Stimulated activated CD4-positive, alpha-beta T cell treated with anti-CD3 and anti-CD28 coated beads, Interleukin-15, amount 100 ng/mL, for 48 hours (primary cell): Measurements from ENCODE around the gene PITX1.

Experiments
- DNase-seq, 2 donors: peaks; one replicate each; pipeline ENCODE4 v3.0.0-alpha.2; 2020; ENCODE audit warnings: low read depth in 2 of 2

The PITX1 gene

DNA sequence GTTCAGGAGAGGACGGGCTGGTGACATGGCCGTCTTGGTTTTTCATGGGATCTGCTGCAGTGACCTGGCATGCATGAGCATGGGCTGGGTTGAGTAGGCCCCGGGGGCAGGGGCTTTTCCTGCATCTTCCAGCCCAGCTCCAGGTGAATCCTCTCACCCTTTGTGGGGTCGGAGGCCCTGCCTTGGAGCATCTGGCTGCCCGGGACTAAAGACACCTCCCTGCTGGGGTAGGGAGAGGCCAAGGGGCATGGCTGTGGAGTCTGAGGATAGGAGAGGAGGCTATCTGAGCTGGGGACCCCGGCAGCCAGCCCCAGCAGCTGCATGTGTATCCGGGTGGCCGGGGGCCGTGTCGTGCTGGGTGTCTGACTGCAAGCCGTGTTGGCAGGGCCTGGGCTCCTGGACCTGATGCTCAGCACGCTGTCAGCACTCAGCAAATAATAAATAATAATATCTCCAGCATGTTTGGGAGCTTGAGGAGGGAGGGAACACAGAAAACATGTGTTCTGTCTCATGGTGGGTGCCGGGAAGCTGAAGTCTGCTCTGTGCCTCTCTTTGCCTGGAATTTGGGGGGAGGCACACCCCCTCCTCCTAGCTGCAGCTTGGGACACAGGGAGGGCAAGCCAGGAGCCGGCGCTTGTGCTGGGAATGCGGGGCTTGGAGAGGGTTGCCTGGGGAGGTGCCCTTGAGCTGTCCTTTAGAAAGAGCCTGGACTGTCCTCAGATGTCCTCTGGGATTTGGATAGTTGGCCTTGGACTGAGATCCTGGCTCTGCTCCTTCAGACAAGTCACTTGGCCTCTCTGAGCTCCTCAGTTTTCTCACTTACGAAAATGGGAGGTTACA, 28.4 kb upstream of the PITX1 start:
- DNase-seq = no peak

DNA sequence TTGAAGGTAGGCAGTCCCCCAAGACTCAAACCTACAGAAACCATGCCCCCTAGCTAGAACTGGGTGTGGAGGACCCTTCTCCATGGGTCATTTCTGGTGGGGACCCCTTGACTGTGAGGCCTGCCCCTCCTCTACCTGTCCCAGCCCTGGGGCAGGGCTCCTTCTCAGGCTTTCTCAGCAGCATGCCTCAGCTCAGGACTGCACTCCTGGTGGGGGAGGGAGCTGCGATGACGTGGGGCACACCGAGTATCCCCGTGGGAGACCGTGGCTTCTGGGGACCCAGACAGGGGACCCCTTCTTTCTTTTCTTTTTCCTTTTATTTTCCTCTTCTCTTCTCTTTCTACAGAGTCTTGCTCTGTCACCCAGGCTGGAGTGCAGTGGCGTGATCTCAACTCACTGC, 27.0 kb upstream of the PITX1 start:
- DNase-seq = no peak

DNA sequence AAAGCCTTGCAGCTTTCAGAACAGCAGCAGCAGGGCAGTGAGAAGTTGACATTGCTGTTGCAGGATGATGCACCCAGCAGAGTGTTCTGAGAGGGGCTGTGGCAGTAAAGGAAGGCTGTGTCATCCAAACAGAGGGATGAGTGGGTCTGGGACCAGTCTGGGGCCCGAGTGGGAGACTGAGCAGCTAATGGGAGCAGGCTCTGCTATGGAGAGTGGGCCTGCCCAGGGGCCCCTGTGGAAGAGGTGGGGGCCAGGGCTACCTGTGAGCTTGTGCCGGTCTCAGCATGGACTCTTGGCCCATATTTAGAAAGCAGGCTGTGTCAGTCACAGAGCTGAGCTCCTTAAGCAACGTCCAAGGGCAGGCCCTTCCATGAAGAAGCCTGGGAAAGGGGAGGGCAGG, 26.0 kb upstream of the PITX1 start:
- no peak for DNase-seq

DNA sequence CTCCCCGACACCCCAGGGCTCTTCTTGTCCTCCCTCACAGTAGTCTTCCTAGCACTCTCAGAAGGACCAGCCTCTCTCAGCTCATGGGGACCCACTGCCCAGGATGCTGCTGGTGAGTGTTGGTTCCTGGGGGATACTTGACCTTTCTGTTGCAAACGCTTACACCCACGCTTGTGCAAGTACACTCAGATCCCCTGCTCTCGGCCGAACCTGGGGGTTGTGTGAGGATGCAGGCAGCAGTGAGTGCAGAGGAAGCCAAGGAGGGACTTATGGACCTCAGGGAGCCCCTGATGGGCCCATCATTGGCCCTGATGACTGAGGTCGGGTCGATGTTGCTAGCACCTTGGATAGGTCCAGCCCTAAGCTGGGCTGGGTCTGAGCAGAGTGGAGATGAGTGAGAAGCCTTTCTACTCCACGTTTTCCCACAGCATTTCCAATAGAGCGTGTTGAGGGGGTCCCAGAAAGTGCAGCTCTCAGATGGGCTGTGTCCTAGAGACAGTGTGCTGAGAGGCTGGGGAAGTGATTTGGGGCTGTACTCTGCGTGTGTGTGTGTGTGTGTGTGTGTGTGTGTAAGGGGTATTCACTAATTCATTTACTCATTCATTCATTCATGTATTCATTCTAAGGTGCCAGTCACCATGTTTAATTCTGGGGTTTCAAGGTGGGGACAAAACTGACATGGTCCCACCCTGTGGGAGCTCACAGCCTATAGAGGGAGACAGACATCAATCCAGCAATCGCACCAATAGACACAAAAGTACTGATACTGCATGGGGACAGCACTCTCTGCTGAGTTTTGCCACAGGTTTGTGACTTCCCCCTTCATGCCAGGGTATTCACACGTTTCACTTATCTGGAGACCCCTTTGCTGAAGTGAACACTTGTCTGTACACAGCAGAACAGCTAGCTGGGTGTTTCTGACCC, 25.2 kb upstream of the PITX1 start:
- no peak for DNase-seq

DNA sequence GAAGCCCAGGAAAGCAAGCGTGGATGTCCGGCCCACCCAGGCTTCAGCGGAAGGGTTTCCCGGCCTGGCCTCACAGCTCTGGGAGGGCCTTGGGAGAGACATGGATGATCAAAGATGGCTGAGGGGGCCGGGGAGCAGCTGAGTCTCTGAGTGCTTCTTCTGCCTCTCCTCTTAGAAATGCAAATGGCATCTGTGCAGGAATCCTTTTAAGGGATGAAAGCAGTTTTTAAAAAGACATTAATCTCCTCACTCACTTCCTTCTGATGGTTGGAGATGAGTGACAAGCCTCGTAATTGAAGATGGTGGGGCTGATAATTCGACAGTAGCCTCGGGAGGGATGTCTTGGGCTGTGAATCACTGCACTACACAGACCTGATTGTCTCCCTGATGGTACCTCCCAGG, 24.3 kb upstream of the PITX1 start:
- no peak for DNase-seq

DNA sequence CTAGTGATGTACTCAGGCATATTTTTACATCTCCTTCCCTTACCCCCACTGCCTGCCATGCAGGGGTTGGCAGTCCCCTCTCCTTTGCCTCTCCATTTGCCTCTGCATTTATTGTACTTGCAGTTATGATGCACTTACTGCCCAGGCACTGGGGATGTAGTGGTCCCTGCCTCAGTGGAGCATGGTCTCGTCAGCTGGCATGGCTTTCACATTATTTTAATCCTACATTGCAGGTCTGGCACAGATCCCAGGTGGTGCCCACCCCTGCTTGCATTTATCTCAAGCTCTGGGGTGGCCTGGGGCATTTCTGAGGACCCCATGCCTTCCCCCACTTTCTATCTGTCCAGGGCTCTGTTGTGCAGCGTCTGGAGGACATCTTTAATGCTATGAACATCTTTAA, 23.2 kb upstream of the PITX1 start:
- no peak for DNase-seq

DNA sequence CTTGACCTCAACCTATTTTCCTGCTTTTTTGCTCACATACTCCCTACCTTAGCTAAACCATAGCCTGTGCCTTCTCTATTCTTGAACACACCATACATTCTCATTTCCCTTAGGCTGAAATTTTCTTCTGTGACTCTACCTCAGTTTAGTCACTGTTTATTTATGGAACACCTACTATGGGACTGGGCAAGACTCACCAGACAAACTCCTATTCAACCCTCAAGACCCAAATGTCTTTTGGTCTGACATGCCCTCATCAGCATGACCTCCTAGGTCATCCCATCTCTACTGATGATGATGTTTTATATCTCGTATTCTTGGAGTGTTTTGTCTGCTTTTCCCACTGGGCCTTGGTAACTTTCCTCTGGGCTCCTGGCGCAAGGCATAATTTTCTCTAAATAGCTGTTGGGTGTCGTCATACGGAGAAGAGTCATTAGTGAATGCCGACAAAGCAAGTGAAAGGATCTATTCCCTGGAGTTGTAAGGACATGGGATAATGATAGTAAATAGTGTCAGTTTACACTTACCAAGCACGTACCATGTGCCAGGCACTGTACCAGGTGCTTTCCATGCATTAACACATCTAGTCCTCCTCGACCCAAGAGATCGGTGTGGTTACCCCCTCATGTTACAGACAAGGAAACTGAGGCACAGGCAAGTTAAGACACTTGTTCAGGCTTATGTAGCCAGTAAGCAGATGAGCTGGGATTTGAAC, 22.4 kb upstream of the PITX1 start:
- no peak for DNase-seq

DNA sequence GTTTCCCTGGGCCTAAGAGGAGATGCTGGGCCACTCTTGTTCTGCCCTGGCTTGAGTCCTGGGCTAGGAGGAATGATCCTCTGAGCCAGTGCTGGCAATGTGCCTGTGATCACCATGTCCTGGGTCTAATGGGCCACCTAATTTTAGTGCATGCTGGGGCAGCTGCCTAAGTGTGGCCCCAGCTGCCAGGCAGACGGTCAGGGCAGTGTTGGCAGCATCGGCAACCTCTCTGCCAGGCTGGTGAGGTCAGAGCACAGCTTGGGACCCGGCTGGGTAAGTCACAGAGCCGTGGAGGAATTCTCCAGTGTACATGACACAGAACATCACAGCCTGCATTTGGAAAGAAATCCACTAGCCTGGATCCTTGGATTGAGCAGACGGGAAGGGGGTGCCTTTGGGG, 21.4 kb upstream of the PITX1 start:
- DNase-seq = no peak

DNA sequence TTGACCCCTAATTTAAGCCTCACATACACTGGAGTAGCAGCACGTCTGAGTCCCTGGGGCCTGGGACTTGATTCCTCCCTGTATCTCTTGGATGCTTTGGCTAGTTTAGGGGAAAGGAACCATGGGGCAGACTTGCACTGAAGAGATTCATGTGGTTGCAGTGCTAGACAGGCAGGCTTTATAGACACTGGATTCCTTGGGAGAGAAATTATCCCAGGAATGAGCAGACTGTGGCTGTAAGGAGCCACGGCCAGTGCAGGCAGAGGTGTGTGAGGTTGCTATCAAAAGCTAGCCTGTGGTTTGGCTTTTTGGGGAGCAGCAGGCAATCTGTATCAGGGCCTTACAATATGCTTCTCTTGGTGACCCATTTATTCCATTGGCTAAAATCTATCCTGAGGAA, 20.5 kb upstream of the PITX1 start:
- DNase-seq = no peak

DNA sequence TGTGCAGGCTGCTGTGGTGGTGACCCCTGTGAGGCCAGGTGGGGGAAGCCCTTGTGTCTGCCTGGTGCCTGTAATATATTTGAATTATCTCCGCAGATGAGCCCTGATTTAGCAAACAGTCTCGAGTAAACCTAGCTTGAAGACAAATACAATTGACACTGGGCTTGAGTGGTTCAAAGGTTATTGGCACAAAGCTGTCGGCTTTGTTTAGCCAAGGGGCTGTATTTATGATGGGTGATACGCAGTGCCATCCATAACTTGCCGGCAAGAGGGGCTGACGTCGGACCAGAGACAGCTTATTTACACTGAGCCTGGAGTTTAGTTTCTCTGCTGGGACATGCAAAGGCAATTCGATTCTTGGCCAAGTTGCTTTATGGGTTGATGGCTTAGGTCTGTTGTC, 20.0 kb upstream of the PITX1 start:
- DNase-seq = no peak

DNA sequence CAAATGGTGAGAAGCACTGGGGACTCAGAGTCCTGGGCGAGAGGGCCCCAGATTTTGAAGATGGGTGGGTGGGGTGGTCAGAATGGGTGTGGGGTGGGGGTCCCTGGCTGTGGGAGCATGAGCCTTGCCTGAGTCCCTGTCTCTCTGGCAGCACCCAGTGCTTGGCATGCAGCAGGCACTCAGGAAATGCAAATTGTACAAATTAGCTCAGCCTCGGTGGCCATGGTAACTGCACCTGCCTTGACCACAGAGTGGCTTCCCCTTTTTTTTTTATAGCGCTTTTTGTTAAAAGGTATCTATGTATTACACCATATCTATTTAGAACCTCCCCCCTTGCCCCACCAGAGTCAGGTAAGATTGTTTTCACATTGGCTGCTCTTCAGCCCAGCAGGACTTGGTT, 19.2 kb upstream of the PITX1 start:
- DNase-seq = no peak

DNA sequence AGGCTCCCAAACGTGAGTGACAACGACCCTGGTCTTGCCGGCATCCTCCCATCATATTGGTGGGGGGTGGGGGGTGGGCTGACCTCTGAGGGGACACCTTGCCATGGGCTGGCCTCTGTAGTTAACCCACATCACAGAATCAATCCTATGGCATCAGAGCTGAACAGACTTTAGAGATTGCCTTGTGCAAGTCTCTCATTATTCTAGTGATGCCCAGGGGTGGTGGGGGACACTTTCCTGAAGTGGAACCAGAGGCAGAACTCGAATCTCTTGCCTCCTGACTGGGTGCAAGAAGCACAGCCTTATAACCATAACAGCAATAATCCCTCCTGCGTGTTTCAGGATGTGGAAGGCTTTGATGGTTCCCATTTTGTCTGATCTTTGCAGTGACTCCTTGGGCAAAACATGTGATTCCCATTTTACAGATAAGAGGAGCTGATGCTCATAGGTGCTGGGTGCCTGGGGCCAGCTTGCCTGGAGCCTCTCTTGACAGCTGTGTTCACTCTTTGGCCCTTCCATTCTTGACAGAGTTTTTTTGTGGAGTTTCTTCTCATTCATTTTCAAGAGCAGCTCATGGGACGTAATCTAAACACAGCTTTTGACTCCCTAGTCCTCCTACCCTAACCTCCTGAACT, 18.6 kb upstream of the PITX1 start:
- DNase-seq = no peak

DNA sequence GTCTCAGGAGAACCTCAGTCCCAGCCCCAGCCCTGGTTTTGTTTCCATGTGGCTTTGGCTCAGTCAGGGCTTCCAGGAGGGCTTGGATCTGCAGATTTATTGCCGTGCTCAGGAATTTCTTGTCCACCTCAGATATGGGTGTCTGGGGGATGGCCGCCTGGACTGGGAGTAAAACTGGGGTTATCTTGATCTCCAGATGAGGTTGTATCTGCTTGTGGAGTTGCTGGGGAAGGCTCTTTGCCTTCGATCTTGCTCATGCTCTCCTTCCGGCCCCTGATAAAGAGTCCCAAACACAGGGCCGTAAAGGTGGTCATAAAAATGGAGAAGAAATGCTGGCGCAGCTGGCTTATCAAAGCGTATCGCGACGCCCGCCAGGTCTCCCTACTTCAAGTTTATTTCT, 17.8 kb upstream of the PITX1 start:
- DNase-seq = no peak

DNA sequence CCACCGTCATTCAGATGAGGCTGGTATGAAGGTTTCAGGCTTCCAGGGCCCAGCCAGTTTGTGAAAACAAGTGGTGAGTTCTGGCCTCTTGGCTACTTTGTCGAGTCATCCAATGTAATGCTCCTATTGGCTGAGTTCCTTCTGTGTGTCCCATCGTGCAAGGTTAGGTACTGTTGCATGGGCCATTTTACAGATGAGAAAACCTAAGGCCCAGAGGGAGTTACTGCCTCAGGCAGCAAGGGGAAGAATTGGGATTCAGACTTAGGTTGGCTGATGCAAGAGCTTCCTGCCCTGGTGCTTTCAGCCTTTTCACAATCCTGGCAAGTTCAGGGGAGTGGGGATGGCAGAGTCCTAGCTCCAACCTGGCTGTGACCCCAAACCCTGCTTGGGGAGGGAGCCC, 17.4 kb upstream of the PITX1 start:
- DNase-seq = no peak

DNA sequence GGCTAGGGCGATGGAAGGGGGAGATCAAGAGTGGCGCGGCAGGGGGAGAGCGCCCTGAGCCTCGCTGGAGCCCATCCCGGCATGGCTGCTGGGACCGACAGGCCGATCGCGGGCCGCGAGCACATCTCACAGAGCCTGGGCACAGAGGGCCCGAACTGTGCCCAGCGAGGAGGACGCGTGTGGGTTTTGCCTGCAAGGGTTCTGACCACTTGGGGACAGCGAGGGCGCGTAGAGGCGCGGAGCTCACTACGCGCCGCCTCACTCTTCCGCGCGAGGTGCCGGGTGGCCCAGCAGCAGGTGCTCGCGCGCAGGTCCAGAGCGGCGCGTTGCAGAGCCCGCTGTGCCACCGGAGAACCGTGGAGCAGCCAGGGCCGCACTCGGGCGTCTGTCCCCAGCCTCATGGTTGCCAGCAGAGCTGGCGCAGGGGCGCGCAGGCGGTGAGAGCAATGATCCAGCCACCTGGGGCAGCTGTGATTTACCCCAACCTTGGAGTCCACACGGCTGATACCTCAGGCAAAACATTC, 16.3 kb upstream of the PITX1 start:
- DNase-seq = no peak

DNA sequence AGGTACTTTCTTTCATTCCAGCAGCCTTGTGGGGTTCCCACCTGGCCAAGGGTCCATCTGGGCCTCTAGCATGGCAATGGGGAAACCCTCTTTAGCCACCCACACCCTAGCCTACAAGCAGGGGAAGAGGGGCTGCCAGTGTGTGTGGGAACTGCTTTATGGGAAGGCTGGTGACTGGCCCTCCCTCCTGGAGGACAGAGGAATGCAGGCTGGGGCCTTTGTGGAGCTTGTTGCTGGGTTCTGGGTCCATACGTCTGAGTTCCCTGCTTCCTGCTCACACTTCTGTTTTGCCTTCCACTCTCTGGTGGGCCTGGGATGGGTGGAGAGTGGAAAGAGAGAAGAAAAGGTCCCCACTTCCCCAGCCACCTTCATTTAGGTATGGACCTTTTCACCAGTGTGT, 14.9 kb upstream of the PITX1 start:
- DNase-seq = no peak

DNA sequence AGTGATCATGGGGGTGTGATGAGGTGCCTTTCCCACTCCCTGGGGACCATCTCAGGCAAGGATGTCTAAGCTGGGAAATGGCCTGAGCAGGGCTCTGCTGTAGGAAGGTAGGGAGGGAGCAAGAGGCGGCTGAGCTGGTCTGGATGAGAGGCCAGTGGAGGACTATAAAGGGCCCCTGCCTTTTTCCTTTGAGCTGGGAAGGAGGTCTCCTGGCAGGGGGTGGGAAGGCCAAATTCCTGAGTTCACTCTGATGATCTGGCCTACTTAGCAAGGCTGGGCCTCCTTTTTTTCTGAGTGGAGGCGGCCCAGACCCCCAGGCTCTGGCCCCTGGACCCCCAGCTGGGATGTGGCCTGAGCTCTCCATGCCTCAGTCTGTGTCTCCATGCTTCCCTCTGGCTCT, 14.3 kb upstream of the PITX1 start:
- no peak for DNase-seq

DNA sequence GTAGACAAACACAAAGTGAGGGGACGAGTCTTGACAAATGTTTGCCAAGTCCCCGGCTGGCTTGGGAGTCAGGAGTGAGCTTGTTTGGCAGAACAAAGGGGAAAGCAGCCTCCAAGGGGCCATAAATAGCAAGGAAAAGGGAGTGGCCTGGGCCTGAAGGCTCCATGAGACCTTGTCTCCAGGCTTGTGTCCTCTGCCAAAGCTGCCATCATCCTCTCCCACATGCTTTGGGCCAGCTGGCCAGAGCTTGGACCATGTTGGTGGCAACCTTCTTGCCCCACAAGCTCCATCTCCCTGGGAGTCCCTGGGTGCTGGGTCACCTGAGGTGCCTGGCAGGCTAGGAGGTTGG, 13.3 kb upstream of the PITX1 start:
- no peak for DNase-seq

DNA sequence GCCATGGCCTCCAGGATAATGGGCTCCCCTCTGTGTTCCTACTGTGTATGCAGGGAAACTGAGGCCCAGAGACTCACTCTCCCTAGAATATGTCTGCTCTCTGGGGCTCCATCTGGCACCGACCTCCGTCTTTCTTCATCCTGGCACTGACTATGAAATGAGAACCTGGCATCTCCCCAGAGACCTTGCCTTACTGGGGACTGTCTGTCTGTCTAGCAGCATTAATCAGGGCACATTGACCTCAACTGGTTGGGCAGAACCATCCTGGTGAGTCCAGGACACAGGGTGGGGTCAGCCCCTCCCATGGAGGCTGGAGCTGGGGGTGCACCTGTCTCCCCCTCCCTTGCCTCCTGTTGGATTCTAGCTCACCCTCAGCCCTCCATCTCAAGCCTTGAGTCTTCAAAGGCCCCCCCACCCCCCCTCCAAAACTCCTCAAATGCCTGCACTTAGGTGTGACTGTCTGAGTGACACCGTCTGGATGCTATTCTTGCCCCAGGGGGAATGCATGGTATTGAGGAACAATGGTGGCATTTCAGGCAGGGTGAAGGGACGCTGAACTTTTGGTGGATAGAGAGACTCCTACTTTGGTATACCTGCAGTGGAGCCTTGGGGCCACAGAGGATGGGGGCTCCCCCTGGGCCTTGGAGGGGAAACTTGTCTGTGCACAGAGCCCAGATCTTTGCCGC, 12.8 kb upstream of the PITX1 start:
- DNase-seq = no peak

DNA sequence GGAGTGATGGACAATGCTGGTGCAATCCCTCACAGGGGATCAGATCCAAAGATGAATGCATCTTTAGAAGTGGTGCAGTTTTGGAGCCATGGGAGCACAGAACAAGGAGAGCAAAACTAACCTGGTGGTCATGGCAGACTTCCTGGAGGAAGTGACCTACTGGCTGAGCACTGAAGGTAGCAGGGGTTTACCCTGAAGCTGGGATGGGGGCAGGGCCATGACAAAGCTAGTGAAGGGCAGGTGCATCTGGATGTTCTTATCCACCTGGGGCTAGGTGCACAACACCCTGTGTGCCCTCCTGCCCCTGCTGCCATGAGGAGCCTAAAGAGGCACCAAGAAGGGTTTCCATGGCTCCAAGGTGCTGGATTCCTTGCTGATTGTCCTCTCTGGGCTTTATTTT, 11.5 kb upstream of the PITX1 start:
- DNase-seq = no peak

DNA sequence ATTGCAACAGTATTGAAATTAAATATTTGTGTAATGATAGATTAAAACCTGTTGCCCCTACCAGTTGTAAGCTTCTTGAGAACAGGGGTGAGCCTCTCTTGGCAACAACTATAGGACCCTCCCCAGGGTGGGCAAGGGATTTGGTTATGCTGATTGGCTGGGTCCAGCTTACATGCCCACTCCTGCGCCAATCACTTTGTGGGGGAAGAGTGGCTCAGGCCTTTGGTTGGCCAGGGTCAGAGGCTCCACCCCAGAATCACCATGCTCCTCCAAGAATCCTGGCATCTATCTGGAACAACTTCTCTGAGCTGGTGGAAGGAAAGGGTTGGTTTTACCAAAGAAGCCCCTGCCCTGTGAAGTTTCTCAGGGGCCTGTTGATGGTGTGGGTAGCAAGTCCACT, 8.6 kb upstream of the PITX1 start:
- no peak for DNase-seq
